ENCODE measurements around the gene PDAP1.
"Not testable (repeated sequence)": the region's sequence is repeated elsewhere in the genome, so short reads cannot be mapped to it uniquely, and the experiment has no call there.

The PDAP1 gene, protein sequence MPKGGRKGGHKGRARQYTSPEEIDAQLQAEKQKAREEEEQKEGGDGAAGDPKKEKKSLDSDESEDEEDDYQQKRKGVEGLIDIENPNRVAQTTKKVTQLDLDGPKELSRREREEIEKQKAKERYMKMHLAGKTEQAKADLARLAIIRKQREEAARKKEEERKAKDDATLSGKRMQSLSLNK

DNA sequence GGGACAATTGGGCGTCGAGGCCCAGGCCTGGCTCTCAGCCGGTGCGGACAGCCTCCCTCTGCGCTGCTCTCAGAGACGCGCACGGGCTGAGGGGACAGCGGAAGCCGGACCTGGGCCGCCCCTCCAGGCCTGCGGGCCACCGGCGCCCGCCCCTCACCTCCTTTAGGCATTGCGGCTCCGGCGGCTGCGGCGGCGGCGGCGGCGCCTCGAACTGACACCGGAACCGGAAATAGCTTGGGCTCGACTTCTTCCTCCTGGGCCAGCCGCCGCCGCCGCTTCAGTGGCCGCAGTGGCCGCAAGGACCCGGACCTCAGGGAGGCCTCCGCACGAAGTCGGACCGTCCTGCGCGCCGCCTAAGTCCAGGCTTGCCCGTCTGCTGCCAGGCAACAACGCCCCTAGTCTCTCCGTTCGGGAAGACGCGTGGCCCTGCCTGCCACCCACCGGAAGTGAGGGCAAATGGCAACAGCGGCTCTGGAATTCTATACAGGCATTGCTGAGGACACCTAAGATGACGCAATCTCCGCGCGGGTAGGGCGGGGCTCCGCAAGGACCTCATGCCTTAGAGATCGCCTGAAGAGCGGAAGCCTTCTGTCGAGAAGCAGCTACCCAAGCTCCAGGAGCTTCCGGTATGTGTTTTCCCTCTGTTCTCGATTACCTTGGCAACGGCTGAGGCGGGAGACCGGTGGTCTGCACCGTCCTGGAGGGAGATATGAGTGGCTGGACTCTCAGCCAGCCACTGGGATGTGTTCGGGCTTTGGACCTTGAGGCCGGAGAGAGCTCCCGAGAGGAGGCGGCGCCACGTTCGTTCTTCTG is at the start of gene PDAP1, which contains the start of gene BUD31:
Gene PDAP1 (minus strand): TSS at position 219 of the 813 bp plus-strand sequence. CDS start 49 bp downstream, at position 170.
Gene BUD31 (plus strand): TSS at position 591 of the 813 bp plus-strand sequence. CDS start 2,124 bp downstream, outside the sequence.
- in situ Hi-C loops (cut with MboI; ENCODE audit: low sequenced_read_pairs): no loop called here

DNA sequence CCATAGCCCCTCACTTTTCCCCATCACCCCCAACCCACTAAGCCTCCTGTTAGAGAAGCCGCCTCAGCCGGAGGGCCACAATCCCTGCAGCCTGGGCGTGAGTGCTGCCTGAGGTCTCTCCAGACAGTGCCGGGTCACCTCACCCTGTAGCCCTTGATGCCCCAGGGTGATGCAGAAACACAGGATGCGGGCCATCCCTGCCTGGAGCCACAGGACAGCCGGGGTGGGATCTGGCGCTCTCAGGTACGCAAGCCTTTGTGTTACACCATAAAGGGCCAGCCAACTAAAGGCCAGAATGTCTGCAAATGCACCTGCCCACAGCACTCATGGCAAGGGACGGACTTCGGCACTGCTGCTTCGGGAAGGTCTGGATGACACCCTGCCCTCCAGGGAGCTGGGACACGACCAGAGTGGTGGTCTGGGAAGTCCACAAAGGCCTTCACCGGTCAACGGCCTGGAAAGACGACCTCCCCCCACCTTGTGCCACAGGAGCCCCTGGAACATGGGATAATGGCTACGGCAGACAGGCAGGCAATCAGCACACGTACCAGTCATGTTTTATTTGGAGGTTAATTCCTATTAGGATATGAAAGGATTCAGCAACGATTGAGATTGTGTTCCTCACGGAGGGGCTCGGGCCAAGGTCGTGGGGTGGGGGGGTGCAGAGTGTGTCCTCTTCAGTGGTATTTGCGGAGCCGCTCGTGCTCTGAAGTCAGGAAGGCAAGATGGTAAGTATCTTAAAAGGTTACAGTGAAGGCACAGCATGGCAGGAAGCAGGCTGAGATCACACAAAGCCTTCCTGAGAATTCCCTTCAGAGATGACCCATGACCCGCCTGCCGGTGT is 49.5 kb upstream of the PDAP1 start:
- in situ Hi-C loops (cut with MboI; ENCODE audit: low sequenced_read_pairs): no loop called here

- in situ Hi-C loops (cut with MboI; ENCODE audit: low sequenced_read_pairs): no loop called here
Observed at GRCh38 chr7:99457050-99457649, 48.8 kb upstream of the PDAP1 start.

DNA sequence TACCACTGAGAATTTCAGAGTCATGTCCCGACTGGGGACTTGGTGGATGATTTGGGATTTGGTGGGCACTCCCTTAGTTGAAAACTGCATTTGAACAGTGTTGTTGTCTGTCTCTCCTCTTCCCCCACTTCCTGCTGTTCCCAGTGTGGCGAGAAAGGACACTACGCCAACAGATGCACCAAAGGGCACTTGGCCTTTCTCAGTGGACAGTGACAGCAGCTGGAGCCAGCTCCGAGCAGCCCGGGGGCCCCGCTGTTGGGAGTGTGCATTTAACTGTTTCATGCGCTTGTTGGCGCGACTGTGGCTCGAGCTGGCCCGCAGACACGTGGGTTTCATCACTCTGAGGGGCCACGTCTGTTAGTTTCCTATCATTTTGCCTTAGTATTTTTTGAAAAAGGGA is 47.9 kb upstream of the PDAP1 start:
- in situ Hi-C loops (cut with MboI; ENCODE audit: low sequenced_read_pairs): no loop called here

DNA sequence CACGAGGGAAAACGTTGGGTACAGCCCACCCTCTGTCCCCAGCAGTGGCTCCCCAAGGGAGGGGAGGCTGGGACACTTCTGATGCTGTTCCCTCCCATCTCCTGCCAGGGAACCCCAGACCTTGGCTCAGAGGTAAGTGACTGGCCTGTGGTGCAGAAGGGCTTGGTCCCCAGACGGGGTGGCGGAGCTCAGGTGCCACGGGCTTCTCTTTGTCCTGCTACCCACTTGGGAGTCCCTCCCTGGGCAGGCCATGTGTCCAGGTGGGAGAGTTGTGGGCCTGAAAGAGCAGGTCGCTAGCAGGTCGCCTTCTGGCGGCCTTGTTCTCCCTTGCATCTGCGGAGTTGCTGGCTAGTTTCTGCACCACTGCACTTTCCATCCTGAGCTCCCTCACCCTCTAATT is 47.5 kb upstream of the PDAP1 start:
- in situ Hi-C loops (cut with MboI; ENCODE audit: low sequenced_read_pairs): no loop called here

- in situ Hi-C loops (cut with MboI; ENCODE audit: low sequenced_read_pairs): no loop called here
Observed at GRCh38 chr7:99453105-99453504, 44.7 kb upstream of the PDAP1 start.

- in situ Hi-C loops (cut with MboI; ENCODE audit: low sequenced_read_pairs): no loop called here
Observed at GRCh38 chr7:99452541-99452940, 44.1 kb upstream of the PDAP1 start.

DNA sequence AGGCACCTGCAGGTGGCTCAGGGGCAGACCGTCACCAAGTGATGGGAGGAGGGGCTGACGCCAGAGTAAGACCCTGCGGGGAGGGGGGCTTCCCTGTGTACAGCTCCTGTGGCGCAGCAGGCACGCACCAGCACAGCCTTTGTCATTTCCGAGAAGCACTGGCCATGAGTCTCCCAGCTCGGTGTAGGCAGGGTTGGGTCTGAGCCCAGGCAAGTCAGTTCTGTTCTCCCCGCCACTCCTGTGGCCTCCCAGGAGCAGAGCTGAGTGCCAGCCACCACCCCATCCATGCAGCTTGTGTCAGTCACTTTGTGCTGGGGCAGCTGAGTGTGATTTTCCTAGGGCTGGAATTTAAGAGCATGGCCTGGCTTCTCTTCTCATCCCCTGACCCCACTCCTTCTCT is 43.5 kb upstream of the PDAP1 start:
- in situ Hi-C loops (cut with MboI; ENCODE audit: low sequenced_read_pairs): no loop called here

- in situ Hi-C loops (cut with MboI; ENCODE audit: low sequenced_read_pairs): no loop called here
Observed at GRCh38 chr7:99449326-99449725, 40.9 kb upstream of the PDAP1 start.

DNA sequence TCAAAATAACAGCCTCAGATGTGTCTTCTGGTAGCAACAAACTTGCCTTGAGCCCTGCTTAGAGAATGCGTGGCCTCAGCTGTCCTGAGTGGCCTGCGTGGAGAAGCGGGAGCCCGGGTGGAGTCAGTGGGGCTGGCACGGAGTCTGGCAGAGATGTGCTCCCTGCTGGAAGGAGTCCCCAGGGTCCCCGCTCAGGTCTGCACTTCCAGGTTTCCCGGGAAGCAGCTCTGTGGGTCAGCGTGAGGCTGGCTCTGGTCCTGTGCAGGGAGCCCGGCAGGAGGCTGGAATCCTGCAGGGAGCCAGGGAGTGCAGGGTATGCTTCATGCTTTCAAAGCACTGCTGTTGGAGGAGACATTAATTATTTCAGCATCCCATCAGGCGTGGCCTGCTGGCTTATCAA is 40.5 kb upstream of the PDAP1 start:
- in situ Hi-C loops (cut with MboI; ENCODE audit: low sequenced_read_pairs): no loop called here

DNA sequence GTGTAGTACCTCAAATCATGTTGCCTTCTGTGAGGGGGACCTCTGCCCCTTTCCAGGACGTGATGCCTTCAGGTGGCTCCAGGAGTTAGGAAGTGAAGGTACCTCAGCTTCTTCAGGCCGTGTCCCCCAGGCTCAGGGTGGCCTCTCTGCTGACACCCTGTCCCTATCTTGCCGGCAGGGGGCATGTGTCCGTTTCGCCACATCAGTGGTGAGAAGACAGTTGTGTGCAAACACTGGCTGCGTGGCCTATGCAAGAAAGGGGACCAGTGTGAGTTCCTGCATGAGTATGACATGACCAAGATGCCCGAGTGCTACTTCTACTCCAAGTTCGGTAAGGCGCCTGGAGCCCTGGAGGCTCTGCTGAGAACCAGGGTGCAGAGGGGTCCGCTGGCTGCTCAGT is 39.5 kb upstream of the PDAP1 start:
- in situ Hi-C loops (cut with MboI; ENCODE audit: low sequenced_read_pairs): no loop called here

- in situ Hi-C loops (cut with MboI; ENCODE audit: low sequenced_read_pairs): no loop called here
Observed at GRCh38 chr7:99446096-99446495, 37.7 kb upstream of the PDAP1 start.

- in situ Hi-C loops (cut with MboI; ENCODE audit: low sequenced_read_pairs): no loop called here
Observed at GRCh38 chr7:99440195-99440594, 31.8 kb upstream of the PDAP1 start.

DNA sequence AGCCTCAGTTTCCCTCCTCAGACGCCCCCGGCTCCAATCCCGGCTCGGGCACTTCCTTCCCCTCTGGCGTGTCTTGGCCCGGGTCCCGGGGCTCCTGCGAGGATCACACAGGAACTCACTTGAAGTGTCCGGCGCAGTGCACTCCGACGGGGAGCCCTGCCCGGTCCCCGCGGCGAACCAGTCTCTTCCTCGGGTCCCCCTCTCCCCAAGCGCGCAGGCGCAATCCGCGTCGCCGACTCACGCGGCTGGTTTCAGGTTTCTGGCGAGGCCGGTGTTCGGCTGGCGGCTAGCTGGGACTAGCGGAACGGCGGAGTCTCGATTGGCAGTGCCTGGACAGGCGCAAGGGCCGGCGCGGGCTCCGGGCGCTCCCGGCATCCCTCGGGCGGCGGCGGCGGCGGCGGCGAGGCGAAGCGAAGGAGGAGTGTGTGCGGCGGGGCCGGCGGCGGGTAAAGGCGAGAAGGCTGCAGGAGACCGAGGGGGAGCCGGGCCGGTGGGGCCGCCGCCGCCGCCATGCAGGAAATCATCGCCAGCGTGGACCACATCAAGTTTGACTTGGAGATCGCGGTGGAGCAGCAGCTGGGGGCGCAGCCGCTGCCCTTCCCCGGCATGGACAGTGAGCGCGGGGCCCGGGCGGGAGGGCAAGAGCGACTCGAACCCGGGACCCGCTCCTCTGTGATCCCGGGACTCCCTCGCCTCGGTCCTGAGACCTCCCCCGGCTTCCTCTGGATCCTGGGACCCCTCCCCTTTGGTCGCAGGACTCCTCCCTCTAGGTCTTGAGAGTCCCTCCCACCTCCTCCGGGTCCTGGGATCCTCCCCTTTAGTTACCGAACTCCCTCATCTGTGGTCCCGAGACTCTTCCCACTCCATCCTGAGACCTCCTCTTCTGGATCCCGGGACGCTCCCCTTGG is 30.4 kb upstream of the PDAP1 start, which contains the start of the genes CPSF4 and PTCD1:
Gene CPSF4 (plus strand): TSS at position 371 of the 908 bp plus-strand sequence. CDS start 140 bp downstream, at position 511.
Gene PTCD1 (minus strand): TSS at position 226 of the 908 bp plus-strand sequence. CDS start 3,556 bp downstream, outside the sequence.
- in situ Hi-C loops (cut with MboI; ENCODE audit: low sequenced_read_pairs): no loop called here

GRCh38 chr7:99437946-99438572 is 29.7 kb upstream of the PDAP1 start:
- in situ Hi-C loops (cut with MboI; ENCODE audit: low sequenced_read_pairs): no loop called here

DNA sequence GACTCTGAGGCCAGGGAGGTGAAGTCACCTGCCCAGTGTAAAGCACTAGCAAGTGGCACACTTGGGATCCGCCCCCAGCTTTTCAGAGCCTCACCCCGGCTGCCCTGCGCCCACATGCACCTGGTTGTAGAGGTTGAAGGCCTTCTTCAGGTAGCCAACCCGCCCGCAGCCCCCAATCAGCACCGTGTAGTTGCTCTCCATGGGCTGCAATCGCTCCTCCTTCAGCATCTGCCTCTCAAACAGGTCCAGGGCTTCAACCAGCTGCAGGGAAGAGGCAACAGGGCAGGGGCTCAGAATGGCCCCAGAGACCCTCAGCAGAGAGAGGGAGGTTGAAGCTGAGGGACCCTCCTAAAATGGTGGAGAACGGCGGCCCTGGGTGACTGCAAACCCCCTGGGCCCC is 24.8 kb upstream of the PDAP1 start:
- in situ Hi-C loops (cut with MboI; ENCODE audit: low sequenced_read_pairs): no loop called here

- in situ Hi-C loops (cut with MboI; ENCODE audit: low sequenced_read_pairs): not testable (repeated sequence)
Observed at GRCh38 chr7:99431756-99432540, 23.6 kb upstream of the PDAP1 start.

GRCh38 chr7:99429756-99430155 is 21.4 kb upstream of the PDAP1 start:
- in situ Hi-C loops (cut with MboI; ENCODE audit: low sequenced_read_pairs): no loop called here
